RWPE1 (cell line): ENCODE measurements around the gene CD9.

Experiments
- CTCF ChIA-PET: fragments of 350-600 bp; sonication (Branson Sonifier 250); formaldehyde crosslinking; extraction: SDS; loops from one replicate; lab custom pipeline; 2021; lab: Yijun Ruan, JAX
- POLR2A ChIA-PET: fragments of 400-600 bp; formaldehyde crosslinking; extraction: SDS; loops from one replicate; lab custom pipeline; 2020; ENCODE audit warnings: antibody characterized with exemption; ENCODE audit not compliant: low non-redundant PET; lab: Yijun Ruan, JAX
- DNase-seq: peaks from one replicate; pipeline ENCODE4 v3.0.0; 2012; ENCODE audit warnings: low spot score
- H3K27ac ChIP-seq: fragments of 450-650 bp; 2 replicates; pipeline ENCODE4 v1.5.1; 2017
- TF ChIP-seq, protein P1 (sequence below): fragments of 450-650 bp; conservative IDR thresholded peaks from 2 replicates; pipeline ENCODE4 v1.5.1; 2017; ENCODE audit warnings: low read depth, mild to moderate bottlenecking

Gene CD9

GRCh38 chr12:6216581-6216980, 16.4 kb downstream of the CD9 start:
- TF ChIP-seq, protein P1, sequence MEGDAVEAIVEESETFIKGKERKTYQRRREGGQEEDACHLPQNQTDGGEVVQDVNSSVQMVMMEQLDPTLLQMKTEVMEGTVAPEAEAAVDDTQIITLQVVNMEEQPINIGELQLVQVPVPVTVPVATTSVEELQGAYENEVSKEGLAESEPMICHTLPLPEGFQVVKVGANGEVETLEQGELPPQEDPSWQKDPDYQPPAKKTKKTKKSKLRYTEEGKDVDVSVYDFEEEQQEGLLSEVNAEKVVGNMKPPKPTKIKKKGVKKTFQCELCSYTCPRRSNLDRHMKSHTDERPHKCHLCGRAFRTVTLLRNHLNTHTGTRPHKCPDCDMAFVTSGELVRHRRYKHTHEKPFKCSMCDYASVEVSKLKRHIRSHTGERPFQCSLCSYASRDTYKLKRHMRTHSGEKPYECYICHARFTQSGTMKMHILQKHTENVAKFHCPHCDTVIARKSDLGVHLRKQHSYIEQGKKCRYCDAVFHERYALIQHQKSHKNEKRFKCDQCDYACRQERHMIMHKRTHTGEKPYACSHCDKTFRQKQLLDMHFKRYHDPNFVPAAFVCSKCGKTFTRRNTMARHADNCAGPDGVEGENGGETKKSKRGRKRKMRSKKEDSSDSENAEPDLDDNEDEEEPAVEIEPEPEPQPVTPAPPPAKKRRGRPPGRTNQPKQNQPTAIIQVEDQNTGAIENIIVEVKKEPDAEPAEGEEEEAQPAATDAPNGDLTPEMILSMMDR: no peak
- H3K27ac ChIP-seq: peak overlapping the region; percentile 98
- POLR2A ChIA-PET: interaction anchor here (0.5 kb wide), 1 partner anchor 78 kb away, joined by 6 read pairs; no protein-coding TSS in a partner anchor
- CTCF ChIA-PET: no interaction called here
- no peak for DNase-seq

- POLR2A ChIA-PET: interaction anchor here (0.5 kb wide), 1 partner anchor 79 kb away, joined by 4 read pairs; no protein-coding TSS in a partner anchor
- CTCF ChIA-PET: interaction anchor here (0.6 kb wide), 1 partner anchor 64 kb away, joined by 3 read pairs; no protein-coding TSS in a partner anchor
- peak overlapping the region; percentile 98 for H3K27ac ChIP-seq
- TF ChIP-seq, protein P1: no peak
- DNase-seq: no peak
These were observed 18.2 kb downstream of the CD9 start for GRCh38 chr12:6218347-6218925.

DNA sequence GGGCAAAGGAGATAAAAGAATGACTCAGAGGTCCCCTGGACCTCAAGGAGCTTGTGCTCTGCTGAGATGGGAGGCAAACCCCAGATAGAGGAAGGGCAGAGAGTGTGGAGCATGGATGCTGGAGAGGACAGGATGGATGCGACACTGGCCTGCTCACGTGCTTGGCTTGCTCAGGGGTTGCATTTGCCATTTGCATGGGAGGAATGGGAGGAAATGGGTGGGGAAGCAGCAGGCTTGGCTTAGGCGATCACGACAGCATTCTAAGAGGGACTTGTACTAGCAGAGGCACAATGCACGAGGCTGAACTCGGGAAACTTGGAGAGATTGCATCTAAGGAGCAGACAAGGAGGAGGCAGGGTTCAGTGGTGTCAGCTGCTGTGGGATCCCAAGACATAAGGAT, 19.8 kb downstream of the CD9 start:
- no peak for DNase-seq
- H3K27ac ChIP-seq: peak overlapping the region; percentile 98
- ChIA-PET CTCF (interaction anchor here (0.6 kb wide), 1 partner anchor 16 kb away, joined by 3 read pairs; no protein-coding TSS in a partner anchor), POLR2A (no interaction called here)
- TF ChIP-seq, protein P1: no peak

GRCh38 chr12:6221146-6221545, 20.9 kb downstream of the CD9 start:
- DNase-seq: no peak
- TF ChIP-seq, protein P1: no peak
- CTCF ChIA-PET: interaction anchor here (0.6 to 1.3 kb wide), 3 partner anchors 13 to 40 kb away, joined by 3 to 5 read pairs (median 4); no protein-coding TSS in a partner anchor
- no peak overlapping the region; the same call in 1 of the 2 replicates for H3K27ac ChIP-seq
- POLR2A ChIA-PET: no interaction called here

- CTCF ChIA-PET: interaction anchor here (1.2 kb wide), 1 partner anchor 12 kb away, joined by 3 read pairs; no protein-coding TSS in a partner anchor
- H3K27ac ChIP-seq: peak overlapping the region; percentile 32
- no peak for DNase-seq
- POLR2A ChIA-PET: no interaction called here
- TF ChIP-seq, protein P1: no peak
These were observed 22.0 kb downstream of the CD9 start for GRCh38 chr12:6222078-6222654.

- POLR2A ChIA-PET: no interaction called here
- CTCF ChIA-PET: no interaction called here
- no peak for DNase-seq
- TF ChIP-seq, protein P1: no peak
- peak overlapping the region; percentile 97 for H3K27ac ChIP-seq
These were observed 23.3 kb downstream of the CD9 start for GRCh38 chr12:6223545-6223944.
